ENCODE measurements around the gene GLRX2.

The GLRX2 gene

DNA sequence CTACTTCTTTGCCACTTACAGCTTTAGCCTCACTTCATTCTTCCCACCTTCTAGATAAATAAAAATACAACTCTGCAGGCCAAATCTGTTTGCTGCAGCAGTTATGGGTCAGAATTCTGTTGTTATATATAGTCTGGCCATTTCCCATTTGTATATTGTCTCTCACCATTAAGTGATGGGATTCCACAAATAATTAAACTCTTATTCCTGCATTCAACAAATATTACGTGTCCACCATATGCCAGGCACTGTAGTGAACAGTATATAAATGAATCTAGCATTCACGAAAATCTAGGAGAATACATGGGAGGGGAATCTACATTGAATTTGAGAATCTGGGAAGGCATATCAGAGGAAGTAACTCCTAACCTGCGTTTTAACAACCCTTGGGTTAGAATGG, 5.7 kb upstream of the GLRX2 start:
- Histone ChIP-seq H3K9ac (ENCODE audit: low read depth, low read length, poor library complexity) (no peak overlapping the region), H3K4ac (ENCODE audit: low read length) (no peak overlapping the region), H2BK120ac (ENCODE audit: low read depth, low read length) (no peak overlapping the region), H3K27ac (replicated peaks; ENCODE audit: low read length) (no peak overlapping the region), H3K4me3 (ENCODE audit: low read length in 2 of 2) (no peak overlapping the region), H4K91ac (ENCODE audit: low read depth, low read length, poor library complexity) (no peak overlapping the region), H3K4me2 (ENCODE audit: insufficient read depth, low read length, poor library complexity, severe bottlenecking) (no peak overlapping the region), H3K27me3 (ENCODE audit: control insufficient read depth in 3 of 3, insufficient read depth in 3 of 3, low read depth in 1 of 3, low read length in 3 of 3) (no peaks in the 10 kb centered on the region), H3K9me3 (replicated peaks in 1 of 2; ENCODE audit: control insufficient read depth in 2 of 2, insufficient read depth in 1 of 2, low read depth in 1 of 2, low read length in 2 of 2) (no peaks in the 10 kb centered on the region), H2BK12ac (ENCODE audit: low read length) (no peak overlapping the region), H3K18ac (ENCODE audit: low read length) (no peak overlapping the region), H3K4me1 (ENCODE audit: control insufficient read depth in 2 of 2, insufficient read depth in 1 of 2, low read depth in 1 of 2, low read length in 2 of 2) (peaks cover 2 to 5% of the 10 kb centered on the region in 2 donors), H2AFZ (ENCODE audit: low read length) (peak overlapping the region; percentile 49), H2AK5ac (ENCODE audit: low read depth, low read length) (no peak overlapping the region), H3K79me1 (ENCODE audit: low read depth, low read length) (no peaks in the 10 kb centered on the region), H2BK5ac (ENCODE audit: low read length) (no peak overlapping the region), H4K8ac (ENCODE audit: low read depth, low read length) (no peak overlapping the region), H3K14ac (ENCODE audit: low read length) (no peak overlapping the region), H2BK15ac (ENCODE audit: low read length) (no peak overlapping the region), H3K23ac (ENCODE audit: low read depth, low read length, poor library complexity) (no peak overlapping the region), H3K36me3 (replicated peaks in 1 of 2; ENCODE audit: control insufficient read depth in 2 of 2, insufficient read depth in 2 of 2, low read length in 2 of 2) (no peaks in the 10 kb centered on the region)
- WGBS, 2 donors (ENCODE audit: extremely low coverage in 2 of 2, insufficient read length in 2 of 2, insufficient replicate concordance in 1 of 2), result no CpG with 5 or more reads among the region's 3 CpGs
- no peak for DNase-seq (ENCODE audit: low spot score)

DNA sequence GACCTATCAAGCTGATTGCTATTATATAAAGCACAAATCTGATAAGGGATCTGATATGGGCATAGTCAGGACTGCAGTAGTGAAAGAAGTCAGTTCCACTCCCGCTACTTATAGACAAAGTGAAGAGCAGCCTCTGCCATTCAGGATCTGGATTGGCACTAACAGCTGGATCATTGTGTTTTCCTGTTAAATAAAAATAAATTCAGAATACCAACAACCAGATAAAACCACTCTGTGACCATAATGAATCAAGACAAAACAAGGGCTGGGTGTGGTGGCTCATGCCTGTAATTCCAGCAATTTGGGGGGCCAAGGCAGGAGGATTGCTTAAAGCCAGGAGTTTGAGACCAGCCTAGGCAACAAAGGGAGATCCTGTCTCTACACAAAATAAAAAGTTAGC, 5.0 kb upstream of the GLRX2 start:
- H3K4me1 ChIP-seq (ENCODE audit: control insufficient read depth in 2 of 2, insufficient read depth in 1 of 2, low read depth in 1 of 2, low read length in 2 of 2), result peaks cover 2 to 5% of the 10 kb centered on the region in 2 donors
- DNase-seq (ENCODE audit: low spot score), result no peak
- H3K14ac ChIP-seq (ENCODE audit: low read length), result no peak overlapping the region

DNA sequence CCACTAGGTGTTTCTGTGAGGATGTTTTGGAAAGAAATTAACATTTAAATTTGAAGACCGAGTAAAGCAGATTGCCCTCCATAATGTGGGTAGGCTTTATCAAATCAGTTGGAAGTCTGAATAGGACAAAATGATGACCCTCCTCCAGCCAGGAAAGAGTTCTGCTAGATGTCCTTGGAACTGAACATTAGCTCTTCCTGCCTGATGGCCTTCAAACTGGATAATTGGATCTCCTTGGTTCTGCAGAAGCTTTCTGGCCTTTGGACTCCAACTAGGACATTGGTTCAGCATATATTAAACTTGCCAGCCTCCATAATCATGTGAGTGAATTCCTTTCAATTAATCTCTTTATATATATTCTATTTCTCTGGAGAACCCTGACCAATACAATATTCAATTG, 4.4 kb upstream of the GLRX2 start:
- Histone ChIP-seq H2BK5ac (ENCODE audit: low read length) (no peak overlapping the region), H2BK12ac (ENCODE audit: low read length) (no peak overlapping the region), H3K9me3 (replicated peaks in 1 of 2; ENCODE audit: control insufficient read depth in 2 of 2, insufficient read depth in 1 of 2, low read depth in 1 of 2, low read length in 2 of 2) (no peaks in the 10 kb centered on the region), H4K8ac (ENCODE audit: low read depth, low read length) (no peak overlapping the region), H3K4me2 (ENCODE audit: insufficient read depth, low read length, poor library complexity, severe bottlenecking) (no peak overlapping the region), H2BK15ac (ENCODE audit: low read length) (no peak overlapping the region), H3K4ac (ENCODE audit: low read length) (no peak overlapping the region), H3K14ac (ENCODE audit: low read length) (no peak overlapping the region), H3K36me3 (replicated peaks in 1 of 2; ENCODE audit: control insufficient read depth in 2 of 2, insufficient read depth in 2 of 2, low read length in 2 of 2) (no peaks in the 10 kb centered on the region), H4K91ac (ENCODE audit: low read depth, low read length, poor library complexity) (no peak overlapping the region), H3K27ac (replicated peaks; ENCODE audit: low read length) (no peak overlapping the region), H2BK120ac (ENCODE audit: low read depth, low read length) (no peak overlapping the region), H2AFZ (ENCODE audit: low read length) (peak overlapping the region; percentile 37), H3K4me1 (ENCODE audit: control insufficient read depth in 2 of 2, insufficient read depth in 1 of 2, low read depth in 1 of 2, low read length in 2 of 2) (peaks cover 2 to 5% of the 10 kb centered on the region in 2 donors), H3K79me1 (ENCODE audit: low read depth, low read length) (no peaks in the 10 kb centered on the region), H3K18ac (ENCODE audit: low read length) (no peak overlapping the region), H2AK5ac (ENCODE audit: low read depth, low read length) (no peak overlapping the region), H3K4me3 (ENCODE audit: low read length in 2 of 2) (no peak overlapping the region), H3K23ac (ENCODE audit: low read depth, low read length, poor library complexity) (no peak overlapping the region), H3K27me3 (ENCODE audit: control insufficient read depth in 3 of 3, insufficient read depth in 3 of 3, low read depth in 1 of 3, low read length in 3 of 3) (no peaks in the 10 kb centered on the region), H3K9ac (ENCODE audit: low read depth, low read length, poor library complexity) (no peak overlapping the region)
- WGBS, 2 donors (ENCODE audit: extremely low coverage in 2 of 2, insufficient read length in 2 of 2, insufficient replicate concordance in 1 of 2), result no CpG with 5 or more reads among the region's 1 CpG
- no peak for DNase-seq (ENCODE audit: low spot score)

More for the DNA sequence above, 5.0 kb upstream of the GLRX2 start:
- Histone ChIP-seq H2BK5ac (ENCODE audit: low read length) (no peak overlapping the region), H3K4me2 (ENCODE audit: insufficient read depth, low read length, poor library complexity, severe bottlenecking) (no peak overlapping the region), H2AFZ (ENCODE audit: low read length) (no peak overlapping the region), H4K91ac (ENCODE audit: low read depth, low read length, poor library complexity) (no peak overlapping the region), H3K9ac (ENCODE audit: low read depth, low read length, poor library complexity) (no peak overlapping the region), H2AK5ac (ENCODE audit: low read depth, low read length) (no peak overlapping the region), H3K9me3 (replicated peaks in 1 of 2; ENCODE audit: control insufficient read depth in 2 of 2, insufficient read depth in 1 of 2, low read depth in 1 of 2, low read length in 2 of 2) (no peaks in the 10 kb centered on the region), H3K23ac (ENCODE audit: low read depth, low read length, poor library complexity) (no peak overlapping the region), H3K4ac (ENCODE audit: low read length) (no peak overlapping the region), H2BK120ac (ENCODE audit: low read depth, low read length) (no peak overlapping the region), H3K27ac (replicated peaks; ENCODE audit: low read length) (no peak overlapping the region), H2BK12ac (ENCODE audit: low read length) (no peak overlapping the region), H3K36me3 (replicated peaks in 1 of 2; ENCODE audit: control insufficient read depth in 2 of 2, insufficient read depth in 2 of 2, low read length in 2 of 2) (no peaks in the 10 kb centered on the region), H3K18ac (ENCODE audit: low read length) (no peak overlapping the region), H3K4me3 (ENCODE audit: low read length in 2 of 2) (no peak overlapping the region), H3K27me3 (ENCODE audit: control insufficient read depth in 3 of 3, insufficient read depth in 3 of 3, low read depth in 1 of 3, low read length in 3 of 3) (no peaks in the 10 kb centered on the region), H2BK15ac (ENCODE audit: low read length) (no peak overlapping the region), H3K79me1 (ENCODE audit: low read depth, low read length) (no peaks in the 10 kb centered on the region), H4K8ac (ENCODE audit: low read depth, low read length) (no peak overlapping the region)
- no CpG with 5 or more reads among the region's 1 CpG for WGBS, 2 donors (ENCODE audit: extremely low coverage in 2 of 2, insufficient read length in 2 of 2, insufficient replicate concordance in 1 of 2)

DNA sequence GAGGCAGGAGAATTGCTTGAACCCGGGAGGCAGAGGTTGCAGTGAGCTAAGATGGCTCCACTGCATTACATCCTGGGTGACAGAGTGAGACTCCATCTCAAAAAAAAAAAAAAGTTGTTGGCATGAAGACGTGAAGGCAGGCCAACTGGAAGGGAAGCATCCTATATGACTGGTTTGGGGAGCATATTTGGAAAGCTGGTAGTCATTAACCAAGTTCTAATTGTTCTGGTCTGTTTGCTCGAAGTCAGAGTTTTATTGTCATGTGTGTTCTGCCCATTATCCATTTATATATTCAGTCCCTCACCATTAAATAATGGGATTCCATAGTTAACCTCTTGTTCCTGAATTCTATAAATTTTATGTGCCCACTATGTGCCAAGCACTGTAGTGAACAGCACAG, 3.3 kb upstream of the GLRX2 start:
- WGBS, 2 donors (ENCODE audit: extremely low coverage in 2 of 2, insufficient read length in 2 of 2, insufficient replicate concordance in 1 of 2), result no CpG with 5 or more reads among the region's 3 CpGs
- H3K9ac ChIP-seq (ENCODE audit: low read depth, low read length, poor library complexity), result no peak overlapping the region
- no peaks in the 10 kb centered on the region for H3K36me3 ChIP-seq (replicated peaks in 1 of 2; ENCODE audit: control insufficient read depth in 2 of 2, insufficient read depth in 2 of 2, low read length in 2 of 2)
- no peak overlapping the region for H4K91ac ChIP-seq (ENCODE audit: low read depth, low read length, poor library complexity)
- H3K9me3 ChIP-seq (replicated peaks in 1 of 2; ENCODE audit: control insufficient read depth in 2 of 2, insufficient read depth in 1 of 2, low read depth in 1 of 2, low read length in 2 of 2), result no peaks in the 10 kb centered on the region
- no peak overlapping the region for H3K4me2 ChIP-seq (ENCODE audit: insufficient read depth, low read length, poor library complexity, severe bottlenecking)
- peaks cover 2 to 5% of the 10 kb centered on the region in 2 donors for H3K4me1 ChIP-seq (ENCODE audit: control insufficient read depth in 2 of 2, insufficient read depth in 1 of 2, low read depth in 1 of 2, low read length in 2 of 2)
- H3K4me3 ChIP-seq (ENCODE audit: low read length in 2 of 2), result no peak overlapping the region
- no peak overlapping the region for H2BK120ac ChIP-seq (ENCODE audit: low read depth, low read length)
- no peak overlapping the region for H2AFZ ChIP-seq (ENCODE audit: low read length)
- no peak for DNase-seq (ENCODE audit: low spot score)
- H4K8ac ChIP-seq (ENCODE audit: low read depth, low read length), result no peak overlapping the region
- H2BK5ac ChIP-seq (ENCODE audit: low read length), result no peak overlapping the region
- H3K14ac ChIP-seq (ENCODE audit: low read length), result no peak overlapping the region
- H2AK5ac ChIP-seq (ENCODE audit: low read depth, low read length), result no peak overlapping the region
- no peaks in the 10 kb centered on the region for H3K27me3 ChIP-seq (ENCODE audit: control insufficient read depth in 3 of 3, insufficient read depth in 3 of 3, low read depth in 1 of 3, low read length in 3 of 3)
- H3K79me1 ChIP-seq (ENCODE audit: low read depth, low read length), result no peaks in the 10 kb centered on the region
- H2BK15ac ChIP-seq (ENCODE audit: low read length), result no peak overlapping the region
- H2BK12ac ChIP-seq (ENCODE audit: low read length), result no peak overlapping the region
- H3K18ac ChIP-seq (ENCODE audit: low read length), result no peak overlapping the region
- H3K4ac ChIP-seq (ENCODE audit: low read length), result no peak overlapping the region
- H3K23ac ChIP-seq (ENCODE audit: low read depth, low read length, poor library complexity), result no peak overlapping the region
- no peak overlapping the region for H3K27ac ChIP-seq (replicated peaks; ENCODE audit: low read length)
